PC-9 (cell line): ENCODE measurements around the gene ERC1. TPM values are rescaled to one million over a fixed set of nuclear protein-coding genes. Genes with fewer than 3 reads are reported as not detected.

Experiments used
- BruUV-seq: library from RNA; stranded (reverse); fragments of 400-500 nt; replicated peaks from 2 replicates; lab custom pipeline; 2021; lab: Mats Ljungman, UMichigan
- CTCF ChIA-PET: fragments of 300-600 bp; sonication (Branson Sonifier 250); formaldehyde crosslinking; loops from one replicate; lab custom pipeline; 2022; ENCODE audit warnings: antibody characterized with exemption; lab: Charles Lee
- POLR2A ChIA-PET: fragments of 300-600 bp; sonication (Branson Sonifier 250); formaldehyde crosslinking; loops from one replicate; lab custom pipeline; 2022; ENCODE audit warnings: antibody characterized with exemption; ENCODE audit not compliant: unreplicated experiment; lab: Charles Lee
- DNase-seq, 2 experiments: peaks; one replicate each; pipeline versions ENCODE4 v3.0.0 to v3.0.0-alpha.2; 2015 to 2022; ENCODE audit warnings: mixed read lengths in 1 of 2
- H2AFZ ChIP-seq: fragments of 200-600 bp; sonication (generic); 2 replicates; pipeline ENCODE4 v1.8.1; 2017; ENCODE audit warnings: antibody characterized with exemption
- H3F3A ChIP-seq: fragments of 200-600 bp; sonication (generic); 2 replicates; pipeline ENCODE4 v1.8.1; 2017; ENCODE audit warnings: antibody characterized with exemption, mild to moderate bottlenecking, low read depth; ENCODE audit not compliant: insufficient read depth
- H3K27ac ChIP-seq: fragments of 200-600 bp; sonication (generic); 2 replicates; pipeline ENCODE4 v1.6.1; 2016; ENCODE audit warnings: mixed run types
- H3K27me3 ChIP-seq: fragments of 200-600 bp; sonication (generic); 2 replicates; pipeline ENCODE4 v1.6.1; 2016; ENCODE audit warnings: low read depth, mixed run types; ENCODE audit not compliant: insufficient read depth
- H3K36me3 ChIP-seq: fragments of 200-600 bp; sonication (generic); 2 replicates; pipeline ENCODE4 v1.6.1; 2016; ENCODE audit warnings: low read depth, mixed run types
- H3K4me1 ChIP-seq: fragments of 200-600 bp; sonication (generic); replicated peaks from 2 replicates; pipeline ENCODE4 v1.6.1; 2016; ENCODE audit warnings: mixed run types; ENCODE audit not compliant: insufficient read depth
- H3K4me2 ChIP-seq: fragments of 200-600 bp; sonication (generic); 2 replicates; pipeline ENCODE4 v1.6.1; 2017; ENCODE audit warnings: mixed run types
- H3K4me3 ChIP-seq: fragments of 200-600 bp; sonication (generic); 2 replicates; pipeline ENCODE4 v1.6.1; 2016; ENCODE audit warnings: mixed run types
- H3K79me2 ChIP-seq: fragments of 200-600 bp; sonication (generic); 2 replicates; pipeline ENCODE4 v1.6.1; 2017; ENCODE audit warnings: low read depth, mixed run types
- H3K9me2 ChIP-seq: fragments of 200-600 bp; sonication (generic); 2 replicates; pipeline ENCODE4 v1.8.1; 2017; ENCODE audit warnings: mild to moderate bottlenecking; ENCODE audit not compliant: insufficient read depth
- H3K9me3 ChIP-seq: fragments of 200-600 bp; sonication (generic); 2 replicates; pipeline ENCODE4 v1.8.1; 2016; ENCODE audit warnings: low read depth; ENCODE audit not compliant: insufficient read depth
- H4K20me1 ChIP-seq: fragments of 200-600 bp; sonication (generic); 2 replicates; pipeline ENCODE4 v1.8.1; 2017; ENCODE audit not compliant: insufficient read depth
- CTCF ChIP-seq: fragments of 200-600 bp; sonication (generic); conservative IDR thresholded peaks from 2 replicates; pipeline ENCODE4 v1.6.1; 2017; ENCODE audit warnings: mixed run types, antibody characterized with exemption, mild to moderate bottlenecking, moderate library complexity
- EZH2 ChIP-seq: fragments of 200-600 bp; sonication (generic); IDR thresholded peaks from 2 replicates; pipeline ENCODE4 v1.8.0; 2017; ENCODE audit warnings: antibody characterized with exemption, low read depth
- intact Hi-C: fragments of 100-400 bp; cut with micrococcal nuclease; formaldehyde crosslinking; loops from one replicate; pipeline ENCODE4 v1.10.0; 2022; ENCODE audit not compliant: unreplicated experiment
- total RNA-seq: library from RNA; stranded (reverse); gene quantifications from 2 replicates; pipeline ENCODE4 v1.2.3, GENCODE V29; 2021

Gene ERC1
- total RNA-seq, 1 experiment from 2014 or later, result 52.0 TPM

DNA sequence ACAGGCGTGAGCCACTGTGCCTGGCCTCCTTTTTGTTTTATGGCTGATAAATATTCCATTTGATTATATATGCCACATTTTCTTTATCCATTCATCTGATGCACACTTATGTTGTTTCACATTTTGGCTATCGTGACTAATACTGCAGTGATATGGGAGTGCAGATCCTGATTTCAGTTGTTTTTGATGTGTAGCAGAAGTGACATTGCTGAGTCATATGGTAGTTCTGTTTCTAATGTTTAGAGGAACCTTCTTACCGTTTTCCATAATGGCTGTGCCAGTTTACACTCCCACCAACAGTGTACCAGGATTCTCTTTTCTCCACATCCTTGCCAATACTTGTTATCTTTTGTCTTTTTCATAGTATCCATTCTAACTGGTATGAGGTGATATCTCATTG lies 235.9 kb downstream of the ERC1 start:
- intact Hi-C loops, result no loop called here
- TF ChIP-seq CTCF (no peak), EZH2 (no peak)
- no TSS peak for BruUV-seq
- DNase-seq, result no peak
- Histone ChIP-seq H3K4me2 (no peak overlapping the region), H2AFZ (no peak overlapping the region), H3K36me3 (no peaks in the 10 kb centered on the region), H3K27ac (no peak overlapping the region), H3K4me3 (no peak overlapping the region), H4K20me1 (no peaks in the 10 kb centered on the region), H3K4me1 (no peaks in the 10 kb centered on the region), H3K9me2 (no peaks in the 10 kb centered on the region), H3K79me2 (no peaks in the 10 kb centered on the region), H3K27me3 (no peaks in the 10 kb centered on the region), H3F3A (0 out of 2 replicates have a peak, but pooled peaks cover 5% of the 10 kb centered on the region), H3K9me3 (no peaks in the 10 kb centered on the region)
- ChIA-PET POLR2A (no interaction called here), CTCF (no interaction called here)

- H3K36me3 ChIP-seq, result no peaks in the 10 kb centered on the region
- no peaks in the 10 kb centered on the region for H3K79me2 ChIP-seq
- H3K27me3 ChIP-seq, result no peaks in the 10 kb centered on the region
- intact Hi-C loops, result no loop called here
- no peaks in the 10 kb centered on the region for H3K9me3 ChIP-seq
- H3K4me2 ChIP-seq, result no peak overlapping the region
- no TSS peak for BruUV-seq
- no peak for TF ChIP-seq CTCF
- no peak for TF ChIP-seq EZH2
- 0 out of 2 replicates have a peak, but pooled peaks cover 3% of the 10 kb centered on the region for H4K20me1 ChIP-seq
- ChIA-PET POLR2A (no interaction called here), CTCF (no interaction called here)
- H3K9me2 ChIP-seq, result no peaks in the 10 kb centered on the region
- H3K27ac ChIP-seq, result no peak overlapping the region
- H3F3A ChIP-seq, result 0 out of 2 replicates have a peak, but pooled peaks cover 1% of the 10 kb centered on the region
- no peak for DNase-seq
- no peak overlapping the region for H3K4me3 ChIP-seq
- H3K4me1 ChIP-seq, result no peaks in the 10 kb centered on the region
- no peak overlapping the region for H2AFZ ChIP-seq
Measured at GRCh38 chr12:1234073-1234472, 243.1 kb downstream of the ERC1 start.

- BruUV-seq, result no TSS peak
- POLR2A ChIA-PET, result no interaction called here
Measured at GRCh38 chr12:1246637-1247036, 255.6 kb downstream of the ERC1 start.

More at GRCh38 chr12:1246637-1247036, 255.6 kb downstream of the ERC1 start:
- Histone ChIP-seq H3K4me1 (no peaks in the 10 kb centered on the region), H3K4me2 (no peak overlapping the region), H3F3A (0 out of 2 replicates have a peak, but pooled peaks cover 4% of the 10 kb centered on the region), H3K27ac (peak overlapping the region; percentile 21; the same call in 1 of the 2 replicates), H3K9me3 (no peaks in the 10 kb centered on the region), H2AFZ (no peak overlapping the region), H3K4me3 (no peak overlapping the region), H3K9me2 (no peaks in the 10 kb centered on the region), H3K36me3 (no peaks in the 10 kb centered on the region), H3K79me2 (no peaks in the 10 kb centered on the region), H3K27me3 (no peaks in the 10 kb centered on the region), H4K20me1 (no peaks in the 10 kb centered on the region)
- TF ChIP-seq CTCF (no peak), EZH2 (no peak)
- no peak for DNase-seq
- intact Hi-C loops, result no loop called here
- CTCF ChIA-PET, result no interaction called here
